Measurements from ENCODE around the gene KMO.

KMO gene

DNA sequence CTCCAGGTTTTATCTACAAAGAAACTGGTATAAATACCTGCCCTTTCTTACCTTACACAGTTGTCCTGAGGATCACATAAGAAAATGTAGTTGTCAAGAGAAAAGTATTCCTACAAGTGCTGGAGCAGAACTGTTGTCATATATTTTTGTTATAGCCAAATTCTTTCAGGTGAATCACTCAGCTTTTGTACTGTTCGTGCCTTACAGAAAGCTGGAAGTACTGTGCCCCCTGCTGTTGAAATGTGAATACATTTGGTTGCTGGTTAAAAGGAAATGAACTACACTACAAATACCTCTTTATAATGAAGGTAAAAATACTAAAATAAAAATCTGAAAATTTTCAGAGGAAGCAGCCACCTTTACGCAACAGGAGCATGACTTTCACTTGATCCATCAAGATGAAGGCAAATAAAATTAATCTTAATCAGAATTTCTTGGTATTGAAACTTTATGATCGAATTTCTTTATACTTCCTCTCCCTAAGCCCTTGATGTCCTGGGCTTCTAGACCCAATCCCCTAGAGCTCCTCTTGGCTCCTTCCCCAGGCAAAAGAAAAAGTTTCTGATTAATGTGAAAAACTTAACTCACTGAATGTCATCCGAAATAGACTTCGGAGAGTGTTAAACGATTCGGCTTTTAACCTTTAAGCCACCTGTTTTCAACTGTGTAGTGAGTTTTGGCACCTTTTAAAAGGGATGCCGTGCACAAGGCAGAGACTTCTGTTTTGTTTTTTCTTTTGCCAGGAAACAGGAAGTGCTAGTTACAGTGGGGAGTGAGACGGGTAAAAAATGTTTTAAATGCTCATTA, 95.5 kb downstream of the KMO start:
- DNase-seq (ENCODE audit: low read depth, low spot score), result peak; percentile 18

GRCh38 chr1:241630005-241630404, 97.8 kb downstream of the KMO start:
- no peak for DNase-seq (ENCODE audit: low read depth, low spot score)

DNA sequence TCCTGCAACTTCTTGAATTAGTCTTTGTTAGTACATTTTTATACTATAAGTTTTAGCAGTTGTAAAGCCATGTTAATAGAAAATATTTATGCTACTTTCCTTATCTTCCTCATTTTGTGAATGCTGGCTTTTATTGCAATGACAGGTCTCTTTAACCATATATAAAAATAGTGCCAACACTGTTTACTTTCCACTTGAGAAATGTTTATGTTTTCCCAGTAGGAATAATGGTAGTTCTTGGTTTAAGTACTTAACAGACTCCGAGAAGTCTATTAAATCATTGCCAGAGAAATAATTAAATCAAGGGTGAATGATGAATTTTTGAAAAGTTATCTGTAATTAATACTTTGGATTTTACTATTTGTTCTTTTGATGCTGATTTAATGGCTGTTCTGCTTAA, 98.3 kb downstream of the KMO start:
- DNase-seq (ENCODE audit: low read depth, low spot score), result no peak

DNA sequence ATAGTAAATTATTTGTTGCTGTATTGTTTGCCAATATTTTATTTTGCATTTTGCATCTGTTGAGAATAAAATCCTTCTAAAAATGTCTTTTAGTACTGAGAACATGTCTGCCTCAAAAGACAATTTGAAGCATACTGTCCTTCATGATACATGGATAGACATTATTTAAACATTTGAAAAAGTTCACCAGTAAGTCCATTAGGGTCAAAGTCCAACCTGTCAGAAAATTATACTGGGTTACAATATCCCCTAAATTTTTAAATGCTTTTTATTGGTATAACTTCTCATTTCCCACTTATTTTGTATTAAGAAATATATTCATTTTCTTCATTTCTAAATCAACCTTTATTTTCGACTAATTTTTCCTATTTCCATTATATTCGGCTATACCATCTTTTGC, 98.7 kb downstream of the KMO start:
- DNase-seq (ENCODE audit: low read depth, low spot score), result no peak

DNA sequence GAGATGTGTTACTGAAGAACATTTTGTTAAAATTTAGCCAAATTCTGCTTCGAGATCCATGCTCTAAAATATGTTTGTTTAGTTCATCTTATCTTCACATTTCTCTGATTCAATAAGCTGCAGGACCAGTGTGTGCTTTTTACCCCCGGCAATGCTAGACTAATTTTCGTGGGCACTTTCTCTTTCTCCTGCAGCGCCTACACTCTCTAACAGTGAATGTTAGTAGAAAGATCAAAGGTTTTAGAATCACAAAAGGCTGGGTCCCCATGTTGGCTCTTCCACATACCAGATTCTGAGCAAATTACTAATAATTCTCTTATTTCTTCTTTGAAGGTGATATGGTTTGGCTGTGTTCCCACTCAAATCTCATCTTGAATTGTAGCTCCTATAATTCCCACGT, 99.5 kb downstream of the KMO start:
- no peak for DNase-seq (ENCODE audit: low read depth, low spot score)

DNA sequence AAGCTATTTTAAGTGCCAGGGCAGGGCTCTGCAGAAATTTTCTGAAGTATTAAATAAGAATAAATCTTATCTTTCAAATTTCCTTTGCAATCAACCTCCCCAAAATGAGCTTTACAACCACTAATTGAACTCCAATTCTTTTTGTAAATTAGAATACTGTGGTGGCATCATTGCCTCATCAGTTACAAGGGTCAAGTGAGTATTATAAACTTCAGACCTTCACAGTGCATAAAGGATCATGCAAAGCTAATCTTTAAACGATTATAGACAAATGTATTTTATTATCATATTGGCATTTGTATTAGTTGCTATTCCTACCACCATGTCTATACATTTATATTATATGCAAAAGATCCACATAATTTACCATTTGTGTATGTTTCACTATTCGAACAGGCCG, 100.8 kb downstream of the KMO start:
- no peak for DNase-seq (ENCODE audit: low read depth, low spot score)

DNA sequence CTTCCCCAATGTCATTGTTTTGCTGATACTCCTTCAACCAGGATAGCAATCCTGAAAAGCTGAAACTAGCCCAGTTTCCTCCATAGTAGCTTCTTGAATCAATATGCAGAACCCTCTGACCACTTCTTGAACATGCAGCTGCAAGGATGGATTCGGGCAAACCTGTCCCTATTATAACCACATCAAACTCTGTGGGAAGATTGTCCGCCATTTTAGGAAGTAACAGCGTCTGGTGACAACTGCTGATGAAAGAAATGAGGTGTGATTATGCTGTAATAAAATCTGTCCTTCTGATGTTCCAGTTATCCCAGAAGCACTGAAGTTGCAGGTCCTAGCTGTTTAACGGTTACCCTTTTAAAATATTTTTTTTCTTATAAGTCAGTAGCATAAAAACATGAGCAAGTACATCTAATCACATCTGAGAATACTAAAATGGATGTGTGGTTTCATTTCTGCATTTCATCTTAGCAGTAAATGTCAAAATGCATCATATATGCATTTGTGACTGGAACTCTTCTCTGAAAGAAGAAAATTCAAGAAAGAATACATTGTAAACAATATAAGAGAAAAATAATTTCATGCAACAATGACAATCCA, 103.5 kb downstream of the KMO start:
- DNase-seq (ENCODE audit: low read depth, low spot score), result no peak

- DNase-seq (ENCODE audit: low read depth, low spot score), result no peak
These were observed 104.1 kb downstream of the KMO start for GRCh38 chr1:241636291-241636690.

GRCh38 chr1:241637046-241637590, 104.9 kb downstream of the KMO start:
- DNase-seq (ENCODE audit: low read depth, low spot score), result no peak

GRCh38 chr1:241637604-241638003, 105.4 kb downstream of the KMO start:
- no peak for DNase-seq (ENCODE audit: low read depth, low spot score)

DNA sequence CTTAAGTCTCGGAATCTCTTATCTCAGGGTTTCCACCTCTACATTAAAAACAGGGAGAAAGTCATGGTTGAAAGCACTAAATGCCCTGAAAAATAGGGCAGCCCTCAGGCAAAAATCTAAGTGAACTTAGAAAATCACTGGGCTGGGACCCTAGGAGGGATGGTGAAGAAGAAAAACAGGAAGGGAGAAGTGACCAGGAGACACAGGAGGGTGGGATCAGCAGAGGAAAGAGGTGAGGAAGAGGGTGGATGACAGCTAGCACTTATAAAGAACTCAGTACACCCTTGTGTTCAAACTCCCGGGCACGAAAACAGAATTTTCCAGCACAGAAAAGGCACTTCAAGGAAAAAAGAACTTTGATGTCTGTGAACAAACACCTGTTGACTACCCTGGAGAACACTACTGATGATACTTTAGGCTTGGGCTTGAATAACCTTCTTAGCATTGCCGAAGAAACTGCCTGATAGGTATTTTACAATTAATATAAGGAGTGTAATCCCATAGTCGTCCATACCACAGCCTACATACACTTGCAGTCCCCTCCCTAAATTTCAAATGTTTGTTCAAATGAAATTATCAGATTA, 106.0 kb downstream of the KMO start:
- DNase-seq (ENCODE audit: low read depth, low spot score), result no peak

DNA sequence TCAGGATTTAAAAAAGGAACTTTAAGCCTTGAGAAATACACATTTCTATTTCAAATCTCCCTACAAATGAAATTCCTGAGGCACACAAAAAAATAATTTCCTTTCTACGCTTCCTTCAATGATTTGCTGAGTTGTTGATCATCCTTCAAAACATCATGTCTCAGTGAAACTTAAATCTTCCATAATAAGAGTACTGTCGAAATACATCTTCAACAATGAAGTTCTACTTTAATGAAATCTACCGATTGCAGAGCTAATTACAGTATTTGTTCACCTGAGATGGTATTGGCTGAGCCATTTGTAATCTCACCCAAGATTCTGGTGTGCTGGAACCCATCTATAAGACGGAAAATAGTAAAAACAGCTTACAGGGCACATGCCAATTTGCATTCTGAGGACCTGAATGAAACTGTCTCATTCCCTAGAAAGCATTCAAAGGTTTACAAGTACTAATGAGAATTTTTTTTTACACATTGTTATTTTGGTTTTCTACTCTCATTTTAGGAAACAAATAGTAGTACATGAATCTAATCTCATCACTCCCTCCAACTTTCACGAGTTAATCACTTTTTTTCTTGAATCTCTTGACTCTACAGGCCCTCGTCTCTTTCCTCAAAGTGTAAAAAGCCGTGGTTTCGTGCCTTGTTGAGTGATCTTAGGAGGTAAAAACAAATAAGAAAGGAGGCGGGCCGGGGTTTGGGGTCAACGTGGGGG, 106.9 kb downstream of the KMO start:
- no peak for DNase-seq (ENCODE audit: low read depth, low spot score)

DNA sequence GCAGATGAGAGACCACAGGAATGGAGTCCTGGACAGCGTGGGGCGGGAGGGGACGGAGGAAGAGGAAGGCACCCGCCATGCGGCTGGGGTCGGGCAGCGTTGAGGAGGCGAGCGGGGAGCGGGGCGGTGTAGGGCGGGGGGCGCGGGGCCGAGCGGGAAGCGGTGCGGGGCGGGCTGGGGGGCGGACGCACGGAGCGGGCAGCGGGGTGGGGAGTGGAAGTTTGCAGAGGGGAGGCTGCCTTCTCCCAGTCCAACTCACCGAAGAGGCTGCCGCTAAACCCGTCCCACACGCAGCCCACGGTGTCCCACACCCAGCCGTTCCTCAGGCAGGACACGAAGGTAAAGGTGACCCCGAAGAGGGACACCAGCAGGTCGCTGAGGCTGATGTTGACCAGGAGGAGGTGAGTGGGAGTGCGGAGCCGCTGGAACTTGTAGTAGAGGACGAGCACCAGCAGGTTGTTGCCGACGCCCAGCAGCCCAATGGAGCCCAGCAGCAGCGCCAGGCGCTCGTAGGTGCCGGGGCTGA, 107.5 kb downstream of the KMO start:
- no peak for DNase-seq (ENCODE audit: low read depth, low spot score)

- peak; percentile 79 for DNase-seq (ENCODE audit: low read depth, low spot score)
These were observed 108.1 kb downstream of the KMO start, which contains the start of the genes CHML and OPN3 for GRCh38 chr1:241640149-241640866. TSS of gene CHML (minus strand) at chr1:241640369. CDS start at chr1:241635766, 4,603 bp downstream. TSS of gene OPN3 (minus strand) at chr1:241640369. CDS start at chr1:241640254, 115 bp downstream.

- no peak for DNase-seq (ENCODE audit: low read depth, low spot score)
These were observed 108.9 kb downstream of the KMO start for GRCh38 chr1:241640867-241641622.

DNA sequence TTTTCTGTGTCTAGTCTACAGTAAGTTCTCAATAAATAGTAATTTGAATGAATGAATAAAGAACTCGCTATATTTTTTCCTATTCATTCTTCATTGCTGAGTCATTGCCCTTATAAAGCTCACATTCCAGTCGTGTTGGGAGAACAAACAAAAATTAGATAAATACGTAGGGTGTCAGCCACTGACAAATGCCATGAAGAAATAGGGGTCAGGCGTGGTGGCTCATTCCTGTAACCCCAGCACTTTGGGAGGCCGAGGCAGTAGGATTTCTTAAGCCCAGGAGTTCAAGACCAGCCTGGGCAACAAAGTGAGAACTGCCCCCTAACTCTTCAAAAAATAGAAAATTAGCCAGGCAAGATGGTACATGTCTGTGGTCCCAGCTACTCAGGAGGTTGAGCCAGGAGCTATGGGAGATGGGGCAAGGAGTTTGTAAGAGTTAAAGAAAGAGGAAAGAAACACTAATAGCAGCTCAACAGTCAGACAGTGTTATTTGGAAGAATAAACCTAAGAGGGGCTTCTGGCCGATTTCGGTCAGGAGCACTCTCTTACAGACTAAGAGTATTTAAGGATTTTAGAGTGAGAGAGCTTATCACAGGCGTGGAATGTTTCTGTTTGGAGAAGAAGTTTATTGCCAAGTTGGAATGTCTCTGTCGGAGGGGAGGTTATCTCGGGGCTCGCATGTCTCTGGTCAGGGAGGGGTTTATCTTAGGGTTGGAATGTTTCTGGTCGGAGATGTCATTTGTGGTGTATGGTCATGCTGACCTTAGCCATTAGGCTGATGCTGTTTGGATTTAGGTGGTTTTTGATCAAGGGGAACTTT, 109.8 kb downstream of the KMO start:
- DNase-seq (ENCODE audit: low read depth, low spot score), result no peak

GRCh38 chr1:241642593-241642944, 110.4 kb downstream of the KMO start:
- DNase-seq (ENCODE audit: low read depth, low spot score), result no peak

DNA sequence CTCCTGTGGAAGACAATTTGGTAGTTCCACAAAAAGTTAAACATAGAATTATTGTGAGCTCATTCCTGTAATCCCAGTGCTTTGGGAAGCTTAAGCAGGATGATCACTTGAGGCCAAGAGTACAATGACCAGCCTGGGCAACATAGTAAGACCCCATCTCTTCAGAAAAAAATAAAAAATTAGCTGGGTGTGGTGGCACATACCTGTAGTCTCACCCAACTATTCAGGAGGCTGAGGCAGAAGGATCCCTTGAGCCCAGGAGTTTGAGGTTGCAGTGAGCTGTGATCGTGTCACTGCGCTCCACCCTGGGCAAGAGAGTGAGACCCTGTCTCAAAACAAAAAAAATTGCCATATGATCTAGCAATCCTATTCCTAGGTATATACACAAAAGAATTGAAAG, 112.1 kb downstream of the KMO start:
- DNase-seq (ENCODE audit: low read depth, low spot score), result no peak

DNA sequence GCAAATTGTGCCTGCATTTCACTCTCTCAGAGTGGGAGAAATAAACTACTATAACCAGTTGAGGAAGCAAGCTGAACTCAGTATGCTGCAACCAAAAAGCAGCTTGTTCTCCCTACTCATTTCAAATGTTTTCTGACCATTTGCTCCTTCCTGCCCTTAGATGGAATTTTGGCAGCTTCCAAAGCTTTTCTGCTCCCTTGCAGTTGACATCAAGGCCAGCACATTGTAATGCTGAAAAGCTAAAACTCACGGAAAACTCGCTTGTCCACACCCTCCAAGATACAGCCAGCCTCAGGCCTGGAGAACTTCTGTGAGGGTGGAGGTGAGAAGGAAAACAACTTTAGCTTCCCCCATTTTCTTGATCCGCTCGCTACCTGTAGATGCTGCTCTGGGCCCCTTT, 113.0 kb downstream of the KMO start:
- no peak for DNase-seq (ENCODE audit: low read depth, low spot score)

Measured in activated CD4-positive, CD25-positive, alpha-beta regulatory T cell treated with anti-CD3 and anti-CD28 coated beads, Interleukin-2, amount 50 U/mL, for 16 hours (primary cell).